T follicular helper cell (primary cell): ENCODE data around the gene MPLKIP.
"Not testable (repeated sequence)": the region's sequence is repeated elsewhere in the genome, so short reads cannot be mapped to it uniquely, and the experiment has no call there.

ENCODE experiments used
- DNase-seq: peaks from one replicate; pipeline ENCODE4 v3.0.0-alpha.2; 2020; ENCODE audit warnings: low read depth
- total RNA-seq, 2 experiments: gene quantifications; one replicate each; lab custom pipeline; 2026; lab: John Stamatoyannopoulos, UW

Gene MPLKIP
- 18.8 to 19.7 reads per million in 2 experiments for total RNA-seq

GRCh38 chr7:40134428-40135316, at the start of gene MPLKIP, which contains the start of gene SUGCT:
TSS of gene MPLKIP (minus strand) at chr7:40134622. CDS start at chr7:40134567, 55 bp downstream.
TSS of gene SUGCT (plus strand) at chr7:40135005.
- peak; percentile 76 for DNase-seq

GRCh38 chr7:40182452-40182851, 48.0 kb upstream of the MPLKIP start:
- no peak for DNase-seq

GRCh38 chr7:40177071-40177470, 42.6 kb upstream of the MPLKIP start:
- no peak for DNase-seq

- DNase-seq: no peak
Observed at GRCh38 chr7:40175725-40176510, 41.5 kb upstream of the MPLKIP start.

- not testable (repeated sequence) for DNase-seq
Observed at GRCh38 chr7:40175256-40175655, 40.8 kb upstream of the MPLKIP start.

- not testable (repeated sequence) for DNase-seq
Observed at GRCh38 chr7:40173121-40173520, 38.7 kb upstream of the MPLKIP start.

GRCh38 chr7:40168266-40168665, 33.8 kb upstream of the MPLKIP start:
- not testable (repeated sequence) for DNase-seq

GRCh38 chr7:40167291-40167690, 32.9 kb upstream of the MPLKIP start:
- DNase-seq: no peak

- DNase-seq: no peak
Observed at GRCh38 chr7:40165216-40165615, 30.8 kb upstream of the MPLKIP start.

GRCh38 chr7:40162516-40162915, 28.1 kb upstream of the MPLKIP start:
- DNase-seq: no peak

- no peak for DNase-seq
Observed at GRCh38 chr7:40156988-40157387, 22.6 kb upstream of the MPLKIP start.

GRCh38 chr7:40151504-40151903, 17.1 kb upstream of the MPLKIP start:
- no peak for DNase-seq

GRCh38 chr7:40148671-40149070, 14.2 kb upstream of the MPLKIP start:
- DNase-seq: no peak

- not testable (repeated sequence) for DNase-seq
Observed at GRCh38 chr7:40148247-40148580, 13.8 kb upstream of the MPLKIP start.

- no peak for DNase-seq
Observed at GRCh38 chr7:40147371-40148246, 13.2 kb upstream of the MPLKIP start.

- DNase-seq: not testable (repeated sequence)
Observed at GRCh38 chr7:40145596-40146130, 11.2 kb upstream of the MPLKIP start.

- DNase-seq: not testable (repeated sequence)
Observed at GRCh38 chr7:40141916-40142315, 7.5 kb upstream of the MPLKIP start.

- not testable (repeated sequence) for DNase-seq
Observed at GRCh38 chr7:40139891-40140290, 5.5 kb upstream of the MPLKIP start.

GRCh38 chr7:40138973-40139372, 4.6 kb upstream of the MPLKIP start:
- DNase-seq: no peak

GRCh38 chr7:40137563-40137962, 3.1 kb upstream of the MPLKIP start:
- DNase-seq: no peak

GRCh38 chr7:40135317-40135610, 842 bp upstream of the MPLKIP start:
- DNase-seq: no peak
